Nucleus accumbens (tissue), 56 donors: ENCODE data around the gene SLC44A5.
A peak's percentile ranks its signal among the peaks of the same experiment; 100 is the strongest.
"Not testable (repeated sequence)": the region's sequence is repeated elsewhere in the genome, so short reads cannot be mapped to it uniquely, and the experiment has no call there.

Experiments used
- DNase-seq, 56 donors: peaks; one replicate each; lab custom pipeline; 2025; lab: John Stamatoyannopoulos, UW

The SLC44A5 gene

GRCh38 chr1:75305061-75305460 is 305.9 kb downstream of the SLC44A5 start:
- no peak for DNase-seq

- DNase-seq: no peak
Observed at GRCh38 chr1:75293270-75293669, 317.6 kb downstream of the SLC44A5 start.

- DNase-seq: no peak
Observed at GRCh38 chr1:75292013-75292412, 318.9 kb downstream of the SLC44A5 start.

- DNase-seq: no peak
Observed at GRCh38 chr1:75276385-75276784, 334.5 kb downstream of the SLC44A5 start.

GRCh38 chr1:75275631-75276030 is 335.3 kb downstream of the SLC44A5 start:
- DNase-seq: no peak

- no peak for DNase-seq
Observed at GRCh38 chr1:75274920-75275506, 335.9 kb downstream of the SLC44A5 start.

GRCh38 chr1:75273110-75273509 is 337.8 kb downstream of the SLC44A5 start:
- no peak for DNase-seq

- DNase-seq: peak in 1 of 56 donors; percentile 1
Observed at GRCh38 chr1:75265792-75266191, 345.1 kb downstream of the SLC44A5 start.

GRCh38 chr1:75264112-75264511 is 346.8 kb downstream of the SLC44A5 start:
- DNase-seq: no peak

GRCh38 chr1:75263616-75264015 is 347.3 kb downstream of the SLC44A5 start:
- not testable (repeated sequence) for DNase-seq

- not testable (repeated sequence) for DNase-seq
Observed at GRCh38 chr1:75261946-75262345, 349.0 kb downstream of the SLC44A5 start.

GRCh38 chr1:75258351-75258750 is 352.6 kb downstream of the SLC44A5 start:
- DNase-seq: no peak

GRCh38 chr1:75257424-75257823 is 353.5 kb downstream of the SLC44A5 start:
- DNase-seq: no peak

- DNase-seq: not testable (repeated sequence)
Observed at GRCh38 chr1:75250114-75250513, 360.8 kb downstream of the SLC44A5 start.

- peak in 1 of 56 donors; percentile 9 for DNase-seq
Observed at GRCh38 chr1:75245239-75245638, 365.7 kb downstream of the SLC44A5 start.

GRCh38 chr1:75243124-75243523 is 367.8 kb downstream of the SLC44A5 start:
- no peak for DNase-seq

- DNase-seq: no peak
Observed at GRCh38 chr1:75237316-75237715, 373.6 kb downstream of the SLC44A5 start.

- DNase-seq: no peak
Observed at GRCh38 chr1:75234562-75234961, 376.4 kb downstream of the SLC44A5 start.

GRCh38 chr1:75233302-75233929 is 377.5 kb downstream of the SLC44A5 start:
- DNase-seq: no peak

- DNase-seq: no peak
Observed at GRCh38 chr1:75220072-75220471, 390.8 kb downstream of the SLC44A5 start.

- no peak for DNase-seq
Observed at GRCh38 chr1:75214017-75214416, 396.9 kb downstream of the SLC44A5 start.

GRCh38 chr1:75211648-75212047 is 399.3 kb downstream of the SLC44A5 start:
- no peak for DNase-seq

- DNase-seq: no peak
Observed at GRCh38 chr1:75208862-75209261, 402.1 kb downstream of the SLC44A5 start.
